ENCODE data around the gene KCNIP4. TPM values are rescaled to one million over a fixed set of nuclear protein-coding genes. Genes with fewer than 3 reads are reported as not detected.

The KCNIP4 gene
- total and polyA plus RNA-seq, 2 of the 4 experiments (the other 2 are of a cell fraction), result not detected

- H4K91ac ChIP-seq (ENCODE audit: insufficient read depth, low read depth, low read length), result no peak overlapping the region
- POLR2A ChIA-PET (ENCODE audit: unreplicated experiment), result no interaction called here
- H3K4me2 ChIP-seq (ENCODE audit: low read depth, low read length), result no peak overlapping the region
- CTCF ChIA-PET, result no interaction called here
- H3K4ac ChIP-seq (ENCODE audit: low read depth, low read length), result no peak overlapping the region
- H4K8ac ChIP-seq (ENCODE audit: low read depth in 2 of 2, low read length in 2 of 2), result no peak overlapping the region
- dilution Hi-C loops (cut with HindIII; ENCODE audit: low sequenced_read_pairs, unreplicated experiment) (no loop called here), intact Hi-C loops (cut with micrococcal nuclease) (no loop called here), in situ Hi-C loops (cut with MboI; ENCODE audit: low sequenced_read_pairs) (no loop called here)
- ATAC-seq (ENCODE audit: low read depth), result peak; percentile 42; the same call in 1 of the 2 replicates
- no peak overlapping the region for H3K27ac ChIP-seq (ENCODE audit: insufficient read depth, low read length)
- no CpG with 5 or more reads among the region's 1 CpG for WGBS, 2 experiments (ENCODE audit: extremely low coverage in 2 of 2, insufficient read length in 1 of 2)
- no peak overlapping the region for H2AK9ac ChIP-seq (replicated peaks; ENCODE audit: low read depth, low read length, poor library complexity)
- BruUV-seq (replicated peaks), result no TSS peak
- no peak overlapping the region for H3K9ac ChIP-seq (ENCODE audit: low read depth, low read length)
- H4K20me1 ChIP-seq (ENCODE audit: insufficient read depth, low read length), result no peaks in the 10 kb centered on the region
- TF ChIP-seq RCOR1 (IDR thresholded peaks at IDR 0.05; ENCODE audit: insufficient replicate concordance, low read length), result no peak
- no peak for TF ChIP-seq FOS (IDR thresholded peaks at IDR 0.05; ENCODE audit: low read depth, low read length)
- no peak for TF ChIP-seq RFX5 (IDR thresholded peaks at IDR 0.05; ENCODE audit: low read depth, low read length)
- TF ChIP-seq CTCF (conservative IDR thresholded peaks at IDR 0.05; ENCODE audit: low read depth, low read length), result no peak
- TF ChIP-seq RAD21 (IDR thresholded peaks at IDR 0.05; ENCODE audit: low read length), result no peak
- no peak for TF ChIP-seq NFE2L2 (IDR thresholded peaks at IDR 0.05; ENCODE audit: low read depth, low read length)
- no peak for TF ChIP-seq MAZ (IDR thresholded peaks at IDR 0.05; ENCODE audit: borderline replicate concordance, low read depth, low read length)
- no peak for TF ChIP-seq CEBPB (IDR thresholded peaks at IDR 0.05; ENCODE audit: low read depth, low read length)
- H3K14ac ChIP-seq (replicated peaks; ENCODE audit: low read depth, low read length), result no peak overlapping the region
- H2AFZ ChIP-seq (replicated peaks; ENCODE audit: low read length, poor library complexity), result no peak overlapping the region
- no peak overlapping the region for H2AK5ac ChIP-seq (ENCODE audit: low read depth, low read length)
- H2BK20ac ChIP-seq (ENCODE audit: low read depth, low read length), result no peak overlapping the region
- H3K23ac ChIP-seq (ENCODE audit: low read depth, low read length), result no peak overlapping the region
- H3K79me1 ChIP-seq (ENCODE audit: low read depth in 1 of 2, low read length in 2 of 2), result no peaks in the 10 kb centered on the region
- H3K4me1 ChIP-seq (ENCODE audit: control insufficient read depth, insufficient read depth, low read length), result no peaks in the 10 kb centered on the region
- DNase-seq, result peak; percentile 53
- H2BK120ac ChIP-seq (ENCODE audit: low read depth, low read length), result no peak overlapping the region
- no peaks in the 10 kb centered on the region for H3K27me3 ChIP-seq (ENCODE audit: control insufficient read depth, insufficient read depth, low read length)
- H3K18ac ChIP-seq (ENCODE audit: low read depth, low read length), result no peak overlapping the region
- peaks cover 8% of the 10 kb centered on the region for H3K9me3 ChIP-seq (ENCODE audit: control insufficient read depth, insufficient read depth, low read length)
- H2BK15ac ChIP-seq (ENCODE audit: low read depth, low read length), result no peak overlapping the region
- H4K5ac ChIP-seq (ENCODE audit: low read depth, low read length), result no peak overlapping the region
- H3K4me3 ChIP-seq (ENCODE audit: insufficient read depth, low read depth, low read length), result no peak overlapping the region
- H3K9me1 ChIP-seq (ENCODE audit: insufficient read depth, low read length), result no peaks in the 10 kb centered on the region
- H2BK5ac ChIP-seq (ENCODE audit: low read depth, low read length, poor library complexity, severe bottlenecking), result no peak overlapping the region
- H3K36me3 ChIP-seq (ENCODE audit: control insufficient read depth, insufficient read depth, low read length), result no peaks in the 10 kb centered on the region
- H3K56ac ChIP-seq (ENCODE audit: extremely low read depth, insufficient read depth, low read length), result no peak overlapping the region
These were observed 1108.6 kb downstream of the KCNIP4 start for GRCh38 chr4:20839957-20840356.
